GM19395 (cell line): ENCODE measurements around the gene XPNPEP1.
"Not testable (repeated sequence)": the region's sequence is repeated elsewhere in the genome, so short reads cannot be mapped to it uniquely, and the experiment has no call there.

ENCODE experiments used
- ATAC-seq: cut with Tn5 transposase; IDR thresholded peaks from one replicate; pipeline ENCODE4 v1.9.1; 2021; ENCODE audit warnings: mild to moderate bottlenecking, moderate library complexity; ENCODE audit not compliant: unreplicated experiment

Gene XPNPEP1

GRCh38 chr10:109924967-109925620 is 1.8 kb upstream of the XPNPEP1 start:
- ATAC-seq = no peak

- no peak for ATAC-seq
Observed at GRCh38 chr10:109924087-109924486, 776 bp upstream of the XPNPEP1 start.

- ATAC-seq = no peak
Observed at GRCh38 chr10:109922358-109922975, 844 bp downstream of the XPNPEP1 start.

- no peak for ATAC-seq
Observed at GRCh38 chr10:109920016-109920415, 3.3 kb downstream of the XPNPEP1 start.

GRCh38 chr10:109919220-109919619 is 4.1 kb downstream of the XPNPEP1 start:
- ATAC-seq = no peak

GRCh38 chr10:109918707-109919106 is 4.6 kb downstream of the XPNPEP1 start:
- not testable (repeated sequence) for ATAC-seq

- no peak for ATAC-seq
Observed at GRCh38 chr10:109915566-109915965, 7.7 kb downstream of the XPNPEP1 start.

- peak; percentile 43 for ATAC-seq
Observed at GRCh38 chr10:109914966-109915365, 8.3 kb downstream of the XPNPEP1 start.

- no peak for ATAC-seq
Observed at GRCh38 chr10:109913306-109913892, 9.9 kb downstream of the XPNPEP1 start.

- ATAC-seq = peak; percentile 85
Observed at GRCh38 chr10:109912335-109913281, 10.7 kb downstream of the XPNPEP1 start.

- no peak for ATAC-seq
Observed at GRCh38 chr10:109911903-109912302, 11.4 kb downstream of the XPNPEP1 start.

- ATAC-seq = no peak
Observed at GRCh38 chr10:109906316-109906715, 17.0 kb downstream of the XPNPEP1 start.

- no peak for ATAC-seq
Observed at GRCh38 chr10:109904397-109904796, 18.9 kb downstream of the XPNPEP1 start.

GRCh38 chr10:109902992-109903947 is 20.0 kb downstream of the XPNPEP1 start:
- peak; percentile 48 for ATAC-seq

- no peak for ATAC-seq
Observed at GRCh38 chr10:109899356-109900331, 23.7 kb downstream of the XPNPEP1 start.

GRCh38 chr10:109898666-109899355 is 24.5 kb downstream of the XPNPEP1 start:
- ATAC-seq = no peak

- no peak for ATAC-seq
Observed at GRCh38 chr10:109898007-109898406, 25.3 kb downstream of the XPNPEP1 start.

GRCh38 chr10:109895848-109896247 is 27.5 kb downstream of the XPNPEP1 start:
- no peak for ATAC-seq
